ENCODE data around the gene AP4E1.
"Not testable (repeated sequence)": the region's sequence is repeated elsewhere in the genome, so short reads cannot be mapped to it uniquely, and the experiment has no call there.

Gene AP4E1

DNA sequence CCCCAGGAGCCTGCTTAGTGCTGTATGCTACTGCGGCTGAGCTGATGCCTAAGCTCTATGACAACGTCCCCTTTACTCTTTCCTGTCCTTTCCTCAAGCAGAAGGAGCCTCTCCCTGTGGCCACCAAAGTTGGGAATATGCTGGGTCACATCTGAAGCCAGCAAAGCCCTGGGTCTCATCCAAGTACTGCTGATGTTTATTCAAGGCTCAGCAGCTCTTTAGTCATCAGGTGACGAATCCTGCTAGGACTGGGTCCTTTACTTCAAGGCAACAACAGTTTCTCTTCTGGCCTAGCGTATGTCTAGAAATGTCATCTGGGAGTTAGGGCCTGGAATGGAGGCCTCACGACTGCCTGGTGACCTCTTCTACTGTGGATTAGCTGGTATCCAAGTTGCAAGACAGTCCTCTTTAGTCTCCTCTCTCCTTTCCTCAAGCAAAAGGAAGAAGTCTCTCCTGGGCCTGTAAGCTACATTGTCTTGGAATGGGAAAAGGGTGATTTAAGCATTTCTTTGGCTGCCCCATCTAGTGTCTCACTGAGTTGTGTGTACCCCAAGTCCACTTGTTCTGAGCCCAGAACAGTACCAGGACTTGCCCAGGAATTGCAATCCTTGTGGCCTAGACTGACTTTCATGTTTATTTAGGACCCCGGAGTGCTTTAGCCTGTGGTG is 122.3 kb downstream of the AP4E1 start:
- no peak for DNase-seq

GRCh38 chr15:51037474-51037873 is 129.0 kb downstream of the AP4E1 start:
- not testable (repeated sequence) for DNase-seq

DNA sequence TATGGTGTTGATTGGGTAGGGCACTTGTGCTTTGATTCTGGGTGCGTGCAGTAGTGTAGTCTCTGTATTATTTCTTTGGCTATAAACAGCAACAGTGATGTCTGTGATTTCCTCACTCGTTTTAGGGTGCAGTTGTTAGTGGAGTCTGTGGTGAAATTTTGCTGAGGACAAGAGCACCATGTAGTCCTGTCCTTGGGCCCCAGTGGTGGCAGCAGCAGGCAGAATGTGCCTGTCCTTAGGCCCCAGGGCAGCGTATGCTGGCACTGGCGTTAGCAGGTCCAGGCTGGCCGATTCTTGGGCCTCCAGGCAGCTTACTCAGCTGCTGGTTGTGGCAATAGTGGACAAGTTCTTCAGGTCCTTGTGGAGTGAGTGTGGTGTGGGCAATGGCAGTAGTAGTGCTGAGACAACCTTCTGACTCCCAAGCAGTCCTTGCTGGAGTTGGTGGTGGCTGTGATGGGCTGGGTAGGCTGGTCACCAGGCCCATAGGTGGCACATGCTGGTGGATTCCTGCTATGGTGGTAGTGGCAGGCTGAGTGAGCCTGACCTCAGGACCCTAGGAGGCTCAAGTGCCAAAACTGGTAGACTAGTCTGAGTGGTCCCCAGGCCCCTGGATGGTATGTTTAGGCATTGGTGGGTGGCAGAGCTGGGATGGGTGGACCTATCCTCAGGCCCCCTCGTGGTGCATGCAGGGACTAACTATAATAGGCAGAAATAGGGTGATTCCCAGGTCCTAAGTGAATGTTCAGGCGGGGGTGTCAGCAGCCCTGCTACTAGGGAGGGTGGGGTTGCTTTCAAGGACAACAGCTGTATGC is 129.9 kb downstream of the AP4E1 start:
- DNase-seq = no peak

DNA sequence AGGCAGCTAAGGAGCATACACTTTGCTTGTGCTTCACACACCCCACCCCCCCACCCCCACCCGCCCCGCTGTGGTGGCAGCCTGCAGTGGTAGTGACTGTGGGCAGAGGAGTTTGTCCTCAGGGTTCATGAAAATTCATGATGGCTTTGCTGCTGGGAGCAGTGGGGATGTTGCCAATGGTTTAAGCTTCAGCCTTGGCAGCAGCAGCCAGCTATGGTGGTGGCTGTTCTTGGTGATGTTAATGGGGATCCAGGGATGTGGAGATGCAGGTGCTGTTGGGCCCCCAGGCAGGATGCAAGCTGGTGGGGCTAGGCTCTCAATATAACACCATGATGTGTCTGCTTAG is 130.5 kb downstream of the AP4E1 start:
- DNase-seq = no peak

DNA sequence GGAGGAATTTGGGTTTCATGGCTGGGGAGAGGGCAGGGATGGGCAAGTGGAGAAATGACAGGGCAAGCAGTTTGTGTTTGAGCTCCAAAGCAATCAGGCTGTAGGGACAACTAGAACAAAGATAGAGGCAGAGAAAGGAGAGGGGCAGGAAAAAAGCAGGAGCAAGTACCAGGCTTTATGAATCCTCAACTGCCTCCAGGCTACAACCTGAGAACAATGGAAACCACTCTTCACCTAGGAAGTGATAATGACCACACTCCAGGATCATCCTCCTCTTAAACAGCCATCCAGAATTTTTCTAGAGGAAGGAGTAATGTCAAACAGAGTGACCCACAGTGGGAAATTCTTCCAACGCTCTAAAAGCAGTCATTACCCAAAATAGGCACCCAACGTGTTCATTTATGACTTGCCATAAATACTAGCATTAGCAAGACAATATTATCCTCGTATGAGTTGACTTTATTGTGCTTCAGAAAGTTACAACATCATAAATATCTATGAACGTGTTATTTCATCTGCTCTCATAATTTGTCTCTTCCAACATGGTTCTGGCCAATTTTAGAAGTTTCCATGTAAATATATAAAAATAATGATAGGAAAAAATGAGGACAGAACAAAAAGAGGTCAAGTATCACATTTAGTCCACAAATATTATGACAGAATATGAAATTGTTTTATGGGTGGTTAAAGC is 135.7 kb downstream of the AP4E1 start:
- DNase-seq = no peak

GRCh38 chr15:51046016-51046415 is 137.5 kb downstream of the AP4E1 start:
- DNase-seq = no peak

- no peak for DNase-seq
These were observed 138.4 kb downstream of the AP4E1 start for GRCh38 chr15:51046799-51047449.

GRCh38 chr15:51048308-51048707 is 139.8 kb downstream of the AP4E1 start:
- DNase-seq = no peak

DNA sequence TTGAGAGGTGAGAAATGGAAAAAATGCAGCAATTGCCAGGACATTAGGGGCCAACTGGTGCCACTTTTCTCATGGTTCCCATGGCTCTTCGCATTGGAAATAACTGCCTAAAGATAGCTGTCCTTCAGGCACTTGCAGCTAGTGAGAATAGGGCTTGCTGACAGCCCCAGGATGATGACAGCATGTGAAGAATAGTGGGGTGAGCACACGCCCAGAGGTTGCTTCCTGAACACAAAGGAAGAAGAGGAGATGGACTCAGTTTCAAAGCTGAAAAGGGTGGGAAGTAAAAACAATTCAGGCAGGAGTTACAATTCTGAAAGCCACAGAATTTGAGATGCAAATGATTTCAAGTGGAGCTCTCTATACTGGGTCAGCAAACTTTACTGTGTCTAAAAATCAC is 140.6 kb downstream of the AP4E1 start:
- no peak for DNase-seq

DNA sequence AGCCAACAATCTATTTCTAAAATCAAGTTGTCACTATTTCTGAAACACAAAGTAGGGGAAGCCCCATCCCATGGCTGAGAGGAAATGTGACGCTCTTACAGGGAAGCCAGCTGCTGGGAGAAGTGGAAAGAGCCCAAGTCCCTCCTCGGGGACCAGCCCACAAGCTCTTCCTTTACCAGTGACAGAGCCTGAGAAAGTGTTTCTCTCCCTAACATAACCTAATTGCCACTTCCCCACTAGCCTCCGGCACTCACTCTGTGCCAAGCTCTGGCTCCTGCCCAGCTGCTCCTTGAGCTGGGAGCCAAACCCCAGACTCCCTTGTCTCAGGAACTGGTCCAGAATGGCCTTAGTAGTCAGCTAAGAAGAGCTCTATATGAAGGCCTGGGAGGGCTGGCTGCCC is 143.3 kb downstream of the AP4E1 start:
- DNase-seq = no peak

GRCh38 chr15:51053571-51053970 is 145.1 kb downstream of the AP4E1 start:
- DNase-seq = no peak

- DNase-seq = no peak
These were observed 146.1 kb downstream of the AP4E1 start for GRCh38 chr15:51054535-51054934.

Data from retina (tissue), 1 donor.